Measurements from ENCODE around the gene ACSM4.

DNA sequence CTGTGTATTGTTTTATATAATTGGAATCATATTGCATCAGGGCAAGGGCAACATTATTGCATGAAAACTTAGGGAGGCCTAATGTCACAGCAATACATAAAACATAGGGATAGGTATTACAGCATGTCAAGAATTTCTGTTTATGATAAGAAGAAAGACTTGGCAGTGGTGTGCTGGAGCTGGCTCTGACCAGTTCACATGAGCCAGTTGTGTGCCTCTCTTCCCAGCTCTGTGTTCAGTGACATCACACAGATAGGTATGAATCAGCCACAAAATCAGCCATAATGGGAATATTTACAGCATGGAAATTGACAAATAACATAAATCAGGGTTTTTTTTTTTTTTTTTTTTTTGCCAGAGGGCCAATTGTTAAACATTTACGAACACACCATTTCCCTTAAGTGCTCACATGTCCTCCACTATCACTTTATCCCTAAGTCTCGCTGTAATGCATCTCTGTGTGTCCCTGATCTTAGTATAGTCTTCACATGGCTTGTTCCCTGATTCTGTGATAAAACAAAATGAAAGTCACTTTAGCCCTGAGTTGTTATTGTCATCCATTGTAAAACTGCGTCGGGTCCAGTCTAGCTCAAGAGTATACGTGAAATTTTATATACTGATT is 31.9 kb upstream of the ACSM4 start:
- TF ChIP-seq, protein P1, sequence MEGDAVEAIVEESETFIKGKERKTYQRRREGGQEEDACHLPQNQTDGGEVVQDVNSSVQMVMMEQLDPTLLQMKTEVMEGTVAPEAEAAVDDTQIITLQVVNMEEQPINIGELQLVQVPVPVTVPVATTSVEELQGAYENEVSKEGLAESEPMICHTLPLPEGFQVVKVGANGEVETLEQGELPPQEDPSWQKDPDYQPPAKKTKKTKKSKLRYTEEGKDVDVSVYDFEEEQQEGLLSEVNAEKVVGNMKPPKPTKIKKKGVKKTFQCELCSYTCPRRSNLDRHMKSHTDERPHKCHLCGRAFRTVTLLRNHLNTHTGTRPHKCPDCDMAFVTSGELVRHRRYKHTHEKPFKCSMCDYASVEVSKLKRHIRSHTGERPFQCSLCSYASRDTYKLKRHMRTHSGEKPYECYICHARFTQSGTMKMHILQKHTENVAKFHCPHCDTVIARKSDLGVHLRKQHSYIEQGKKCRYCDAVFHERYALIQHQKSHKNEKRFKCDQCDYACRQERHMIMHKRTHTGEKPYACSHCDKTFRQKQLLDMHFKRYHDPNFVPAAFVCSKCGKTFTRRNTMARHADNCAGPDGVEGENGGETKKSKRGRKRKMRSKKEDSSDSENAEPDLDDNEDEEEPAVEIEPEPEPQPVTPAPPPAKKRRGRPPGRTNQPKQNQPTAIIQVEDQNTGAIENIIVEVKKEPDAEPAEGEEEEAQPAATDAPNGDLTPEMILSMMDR (IDR thresholded peaks at IDR 0.05): no peak
- no peak for TF ChIP-seq POLR2A (IDR thresholded peaks at IDR 0.05)

Data from body of pancreas (tissue), 4 donors.